Breast epithelium (tissue), 4 donors: ENCODE data around the gene PCBP3. TPM values are rescaled to one million over a fixed set of nuclear protein-coding genes. Genes with fewer than 3 reads are reported as not detected.
A peak's percentile ranks its signal among the peaks of the same experiment; 100 is the strongest.

Experiments used
- DNase-seq, 2 donors: peaks; one replicate each; pipeline ENCODE4 v3.0.0-alpha.2; 2019; ENCODE audit warnings: low spot score in 2 of 2
- H3K27ac ChIP-seq, 2 donors: fragments of 200-600 bp; sonication (generic) in 1 of 2; one replicate each; pipeline ENCODE4 v1.5.1; 2016 to 2019; ENCODE audit warnings: mild to moderate bottlenecking in 1 of 2
- H3K27me3 ChIP-seq, 2 donors: fragments of 200-600 bp; sonication (generic) in 1 of 2; one replicate each; pipeline versions ENCODE4 v1.5.1 to v1.6.0; 2017 to 2019; ENCODE audit warnings: control low read depth in 1 of 2, mild to moderate bottlenecking in 1 of 2
- H3K36me3 ChIP-seq: fragments of 200-600 bp; one replicate; pipeline ENCODE4 v1.5.1; 2019
- H3K4me1 ChIP-seq, 2 donors: fragments of 200-600 bp; sonication (generic); one replicate each; pipeline ENCODE4 v1.5.1; 2016 to 2019; ENCODE audit warnings: control low read depth in 1 of 2
- H3K4me3 ChIP-seq, 3 donors: fragments of 200-600 bp; sonication (generic); 1 replicate in 2 of 3; 2 replicates in 1 of 3; pipeline ENCODE4 v1.5.1; 2016 to 2019; ENCODE audit warnings: mild to moderate bottlenecking in 3 of 3, moderate library complexity in 2 of 3
- H3K9me3 ChIP-seq, 2 donors: fragments of 200-600 bp; sonication (generic) in 1 of 2; one replicate each; pipeline ENCODE4 v1.5.1; 2016 to 2019; ENCODE audit warnings: control low read depth in 1 of 2
- POLR2A ChIP-seq: fragments of 450-650 bp; IDR thresholded peaks from one replicate; pipeline ENCODE4 v1.6.1; 2016; ENCODE audit warnings: antibody characterized with exemption, mild to moderate bottlenecking, moderate library complexity
- POLR2AphosphoS5 ChIP-seq, 3 donors: sonication (generic); formaldehyde crosslinking; IDR thresholded peaks; one replicate each; pipeline ENCODE4 v1.6.1; 2017; ENCODE audit warnings: antibody characterized with exemption in 3 of 3
- intact Hi-C: fragments of 100-400 bp; cut with DNase I; formaldehyde crosslinking; loops from one replicate; pipeline ENCODE4 v1.15.1; 2023; ENCODE audit warnings: low total_unique reads
- total RNA-seq, 3 donors: library from RNA; depleted of rRNA; stranded (reverse); fragments of >200 nt; gene quantifications; one replicate each; pipeline ENCODE4 v1.1.0, GENCODE V29; 2016
- TF ChIP-seq, protein P1 (sequence below), 3 donors: fragments of 450-650 bp; IDR thresholded peaks; one replicate each; pipeline ENCODE4 v1.5.1; 2016 to 2017; ENCODE audit warnings: antibody characterized with exemption in 3 of 3, mild to moderate bottlenecking in 3 of 3, moderate library complexity in 3 of 3

Gene PCBP3
- total RNA-seq, 3 donors from 2014 or later = 3.4 to 13.8 (median 4.6) TPM

DNA sequence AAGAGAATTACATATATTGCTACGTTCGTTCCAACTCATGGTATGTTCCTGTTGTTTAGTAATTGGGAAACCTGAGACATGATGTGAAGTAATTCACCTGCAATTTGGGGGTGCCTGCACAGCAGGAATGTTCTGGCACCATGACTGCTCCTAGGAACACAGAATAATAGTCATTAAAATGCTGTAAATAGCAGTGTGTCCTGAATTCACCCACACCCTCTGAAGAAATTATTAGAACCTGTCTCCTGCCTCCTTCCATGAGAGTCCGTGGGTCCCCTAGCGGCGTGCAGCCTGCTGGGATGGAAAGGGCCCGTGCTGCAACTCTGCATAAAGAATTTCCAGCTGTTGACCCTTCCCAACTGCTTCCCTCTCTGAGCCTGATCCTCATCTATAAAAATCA lies 143.1 kb downstream of the PCBP3 start:
- TF ChIP-seq, protein P1, sequence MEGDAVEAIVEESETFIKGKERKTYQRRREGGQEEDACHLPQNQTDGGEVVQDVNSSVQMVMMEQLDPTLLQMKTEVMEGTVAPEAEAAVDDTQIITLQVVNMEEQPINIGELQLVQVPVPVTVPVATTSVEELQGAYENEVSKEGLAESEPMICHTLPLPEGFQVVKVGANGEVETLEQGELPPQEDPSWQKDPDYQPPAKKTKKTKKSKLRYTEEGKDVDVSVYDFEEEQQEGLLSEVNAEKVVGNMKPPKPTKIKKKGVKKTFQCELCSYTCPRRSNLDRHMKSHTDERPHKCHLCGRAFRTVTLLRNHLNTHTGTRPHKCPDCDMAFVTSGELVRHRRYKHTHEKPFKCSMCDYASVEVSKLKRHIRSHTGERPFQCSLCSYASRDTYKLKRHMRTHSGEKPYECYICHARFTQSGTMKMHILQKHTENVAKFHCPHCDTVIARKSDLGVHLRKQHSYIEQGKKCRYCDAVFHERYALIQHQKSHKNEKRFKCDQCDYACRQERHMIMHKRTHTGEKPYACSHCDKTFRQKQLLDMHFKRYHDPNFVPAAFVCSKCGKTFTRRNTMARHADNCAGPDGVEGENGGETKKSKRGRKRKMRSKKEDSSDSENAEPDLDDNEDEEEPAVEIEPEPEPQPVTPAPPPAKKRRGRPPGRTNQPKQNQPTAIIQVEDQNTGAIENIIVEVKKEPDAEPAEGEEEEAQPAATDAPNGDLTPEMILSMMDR (IDR thresholded peaks at IDR 0.05) = no peak
- no peak for DNase-seq
- Histone ChIP-seq H3K27ac (no peak overlapping the region), H3K4me1 (no peaks in the 10 kb centered on the region), H3K9me3 (no peaks in the 10 kb centered on the region), H3K36me3 (no peaks in the 10 kb centered on the region), H3K4me3 (no peak overlapping the region), H3K27me3 (peaks cover 0 to 20% of the 10 kb centered on the region in 2 donors)
- intact Hi-C loops = no loop called here

DNA sequence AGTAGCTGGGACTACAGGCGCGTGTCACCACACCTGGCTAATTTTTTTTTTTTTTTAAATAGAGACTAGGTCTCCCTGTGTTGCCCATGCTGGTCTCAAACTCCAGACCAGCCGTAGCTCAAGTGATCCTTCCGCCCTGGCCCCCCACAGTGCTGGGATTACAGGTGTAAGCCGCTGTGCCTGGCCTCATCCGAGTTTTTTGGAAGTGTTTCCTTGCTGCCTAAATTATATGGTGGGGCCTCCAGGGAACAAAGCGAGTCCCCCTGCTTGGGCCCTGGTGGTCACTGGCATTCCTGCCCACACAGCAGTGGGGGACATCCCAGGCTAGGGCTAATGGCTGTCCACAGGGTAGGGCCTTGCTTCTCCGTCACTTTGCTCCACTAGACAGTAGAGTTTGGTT lies 143.8 kb downstream of the PCBP3 start:
- peak in 1 of 2 donors; percentile 43 for DNase-seq

DNA sequence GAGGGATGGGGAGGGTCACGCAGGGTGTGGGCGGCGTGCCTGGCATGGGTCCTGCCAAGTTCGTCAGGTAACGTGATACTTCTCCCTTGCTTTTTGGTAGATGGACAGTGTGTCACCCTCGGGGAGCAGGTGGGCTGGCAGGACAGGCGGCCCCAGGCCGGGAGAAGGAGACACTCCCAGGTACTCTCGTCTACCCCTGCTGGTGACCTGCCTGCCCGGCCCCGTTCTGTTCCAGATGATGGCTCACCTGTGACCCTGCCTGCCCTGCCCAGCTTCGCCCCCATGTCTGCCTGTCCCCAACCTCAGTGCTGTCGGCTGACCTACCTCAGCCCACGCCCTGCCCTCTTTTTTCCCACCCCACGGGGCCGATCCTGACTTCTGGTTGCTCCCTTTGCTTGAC lies 144.7 kb downstream of the PCBP3 start:
- H3K27ac ChIP-seq = no peak overlapping the region
- H3K4me3 ChIP-seq = no peak overlapping the region
- H3K36me3 ChIP-seq = no peaks in the 10 kb centered on the region
- TF ChIP-seq POLR2AphosphoS5 (IDR thresholded peaks at IDR 0.05) (no peak), POLR2A (no peak)
- TF ChIP-seq, protein P1 (IDR thresholded peaks at IDR 0.05) = no peak
- H3K9me3 ChIP-seq = no peaks in the 10 kb centered on the region
- intact Hi-C loops = no loop called here
- peaks cover 0 to 19% of the 10 kb centered on the region in 2 donors for H3K27me3 ChIP-seq
- peak in 1 of 2 donors; percentile 40 for DNase-seq
- no peaks in the 10 kb centered on the region for H3K4me1 ChIP-seq

More for the DNA sequence above, 143.8 kb downstream of the PCBP3 start:
- intact Hi-C loops = no loop called here
- H3K4me1 ChIP-seq = no peaks in the 10 kb centered on the region
- no peak overlapping the region for H3K27ac ChIP-seq
- peaks cover 0 to 18% of the 10 kb centered on the region in 2 donors for H3K27me3 ChIP-seq
- TF ChIP-seq POLR2A (no peak), POLR2AphosphoS5 (IDR thresholded peaks at IDR 0.05) (no peak)
- TF ChIP-seq, protein P1 (IDR thresholded peaks at IDR 0.05) = no peak
- H3K4me3 ChIP-seq = no peak overlapping the region
- no peaks in the 10 kb centered on the region for H3K9me3 ChIP-seq
- H3K36me3 ChIP-seq = no peaks in the 10 kb centered on the region

DNA sequence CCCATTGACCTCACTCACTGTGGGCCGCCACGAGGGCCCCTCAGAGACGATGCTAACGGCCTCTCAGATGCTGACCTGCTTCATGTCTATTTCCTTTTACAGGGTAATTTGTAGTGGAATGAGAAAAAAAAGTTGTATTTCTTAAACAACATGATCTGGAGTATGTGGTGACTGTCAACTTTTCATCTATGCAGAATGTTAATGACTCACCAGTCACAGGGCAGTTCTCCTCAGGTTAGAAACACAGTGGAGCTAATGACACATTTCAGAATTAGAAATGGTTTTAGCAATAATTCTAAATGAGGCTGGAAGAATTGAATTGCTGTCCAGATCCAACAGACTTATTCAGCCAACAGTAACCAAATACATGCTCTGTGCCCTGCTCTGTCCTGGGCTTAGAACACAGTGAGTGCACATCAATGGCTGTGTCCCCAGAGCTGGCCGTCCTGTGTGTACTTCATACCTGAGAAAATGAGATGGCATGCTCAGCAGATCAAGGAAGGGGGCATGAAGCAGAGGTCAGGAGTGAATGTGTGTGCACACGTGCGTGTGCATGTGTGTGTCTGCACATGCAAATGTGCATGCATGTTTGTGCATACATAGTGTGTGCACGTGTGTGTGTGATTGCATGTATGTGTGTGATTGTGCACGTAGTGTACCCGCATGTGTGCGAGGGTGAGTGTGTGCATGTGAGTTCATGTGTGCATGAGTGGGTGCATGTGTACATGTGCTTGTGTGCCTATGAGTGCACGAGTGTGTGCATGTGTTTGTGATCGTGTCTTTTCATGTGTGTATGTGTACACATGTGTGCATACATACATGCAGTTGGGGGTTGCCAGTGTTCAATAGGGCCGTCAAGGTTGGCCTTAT lies 145.3 kb downstream of the PCBP3 start:
- DNase-seq = no peak

DNA sequence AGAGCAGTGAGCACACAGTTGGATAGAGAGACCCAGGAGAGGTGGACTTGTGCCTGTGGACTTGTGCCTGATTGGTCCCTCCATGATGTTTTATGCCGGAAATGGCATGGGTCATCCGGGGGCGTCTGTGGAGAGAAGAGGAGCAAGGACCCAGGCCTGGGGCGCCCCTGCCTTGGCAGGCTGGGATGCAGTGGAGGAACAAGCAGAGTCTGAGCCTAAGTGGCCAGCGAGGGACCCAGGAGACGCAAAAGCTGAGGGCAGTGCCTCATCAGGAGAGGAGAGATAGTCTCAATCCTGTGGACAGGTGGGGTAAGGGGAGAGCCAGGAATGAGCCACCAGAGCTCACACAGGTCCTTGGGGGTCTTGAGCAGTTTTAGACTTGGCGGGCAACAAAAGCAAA lies 146.9 kb downstream of the PCBP3 start:
- intact Hi-C loops = no loop called here
- no peak overlapping the region for H3K4me3 ChIP-seq
- no peak for DNase-seq

More for the DNA sequence above, 145.3 kb downstream of the PCBP3 start:
- no peak overlapping the region for H3K27ac ChIP-seq
- H3K27me3 ChIP-seq = peaks cover 0 to 19% of the 10 kb centered on the region in 2 donors
- no peaks in the 10 kb centered on the region for H3K4me1 ChIP-seq
- H3K9me3 ChIP-seq = no peaks in the 10 kb centered on the region
- H3K36me3 ChIP-seq = no peaks in the 10 kb centered on the region
- intact Hi-C loops = no loop called here
- H3K4me3 ChIP-seq = no peak overlapping the region
- TF ChIP-seq, protein P1 (IDR thresholded peaks at IDR 0.05) = no peak
- TF ChIP-seq POLR2A (no peak), POLR2AphosphoS5 (IDR thresholded peaks at IDR 0.05) (no peak)

More for the DNA sequence above, 146.9 kb downstream of the PCBP3 start:
- TF ChIP-seq POLR2A (no peak), POLR2AphosphoS5 (IDR thresholded peaks at IDR 0.05) (no peak)
- TF ChIP-seq, protein P1 (IDR thresholded peaks at IDR 0.05) = no peak
- Histone ChIP-seq H3K27me3 (peaks cover 0 to 22% of the 10 kb centered on the region in 2 donors), H3K9me3 (no peaks in the 10 kb centered on the region), H3K36me3 (no peaks in the 10 kb centered on the region), H3K4me1 (no peaks in the 10 kb centered on the region), H3K27ac (no peak overlapping the region)
